Transverse colon (tissue), 4 donors: Measurements from ENCODE around the gene METTL1. TPM values are rescaled to one million over a fixed set of nuclear protein-coding genes. Genes with fewer than 3 reads are reported as not detected.
A peak's percentile ranks its signal among the peaks of the same experiment; 100 is the strongest.
"Not testable (repeated sequence)": the region's sequence is repeated elsewhere in the genome, so short reads cannot be mapped to it uniquely, and the experiment has no call there.

Experiments used
- DNase-seq: peaks from one replicate; pipeline ENCODE4 v3.0.0-alpha.2; 2019
- H3K27ac ChIP-seq, 4 donors: fragments of 200-600 bp; sonication (generic); 2 replicates each; pipeline ENCODE4 v1.5.1; 2016 to 2018; ENCODE audit warnings: inconsistent platforms in 4 of 4
- H3K27me3 ChIP-seq: fragments of 200-600 bp; sonication (generic); 2 replicates; pipeline ENCODE4 v1.5.1; 2017; ENCODE audit warnings: inconsistent platforms
- H3K36me3 ChIP-seq, 4 donors: fragments of 200-600 bp; sonication (generic); 2 replicates each; pipeline ENCODE4 v1.5.1; 2017 to 2019; ENCODE audit warnings: inconsistent platforms in 4 of 4
- H3K4me1 ChIP-seq, 4 donors: fragments of 200-600 bp; sonication (generic); 2 replicates each; pipeline ENCODE4 v1.5.1; 2017 to 2020; ENCODE audit warnings: inconsistent platforms in 4 of 4
- H3K4me3 ChIP-seq, 4 donors: fragments of 200-600 bp; sonication (generic); 1 replicate in 1 of 4; 2 replicates in 3 of 4; pipeline versions ENCODE4 v1.5.1 to v1.6.1; 2017 to 2019; ENCODE audit warnings: inconsistent platforms in 4 of 4
- H3K9me3 ChIP-seq, 2 donors: fragments of 200-600 bp; sonication (generic); 2 replicates each; pipeline ENCODE4 v1.5.1; 2017 to 2019; ENCODE audit warnings: inconsistent platforms in 2 of 2
- CTCF ChIP-seq, 5 experiments: fragments of 200-600 bp in 3 of 5; fragments of 450-650 bp in 2 of 5; sonication (generic) in 3 of 5; IDR thresholded peaks; 1 replicate in 2 of 5; 2 replicates in 3 of 5; pipeline ENCODE4 v1.5.1; 2016 to 2017; ENCODE audit warnings: antibody characterized with exemption in 5 of 5, inconsistent platforms in 3 of 5, mild to moderate bottlenecking in 2 of 5, moderate library complexity in 1 of 5
- EP300 ChIP-seq: sonication (generic); formaldehyde crosslinking; IDR thresholded peaks from one replicate; pipeline ENCODE4 v1.6.1; 2017; ENCODE audit warnings: antibody characterized with exemption, low read depth
- POLR2A ChIP-seq: fragments of 450-650 bp; IDR thresholded peaks from one replicate; pipeline ENCODE4 v1.6.1; 2016; ENCODE audit warnings: antibody characterized with exemption, mild to moderate bottlenecking, moderate library complexity
- POLR2AphosphoS5 ChIP-seq, 3 donors: sonication (generic); formaldehyde crosslinking; IDR thresholded peaks; one replicate each; pipeline ENCODE4 v1.6.1; 2016; ENCODE audit warnings: antibody characterized with exemption in 3 of 3
- WGBS, 2 donors: methylation state at CpG; one replicate each; pipeline ENCODE4 v1.1.5; 2018; ENCODE audit warnings: low coverage in 1 of 2; 5-methylcytosine and 5-hydroxymethylcytosine counted together
- in situ Hi-C, 4 donors: fragments of 200-750 bp; cut with MboI; loops; one replicate each; pipeline versions ENCODE4 v1.15.0 to v1.15.1; 2017; ENCODE audit warnings: low sequenced_read_pairs in 3 of 4, low pct_ligation_motif_present in 1 of 4, low pct_unique_long_range_greater_than_20kb in 1 of 4
- intact Hi-C: fragments of 100-400 bp; cut with DNase I; formaldehyde crosslinking; loops from one replicate; pipeline ENCODE4 v1.15.1; 2023; ENCODE audit warnings: low total_unique reads
- total RNA-seq, 4 donors: library from RNA; depleted of rRNA; stranded (reverse); fragments of >200 nt; gene quantifications; one replicate each; pipeline ENCODE4 v1.1.0, GENCODE V29; 2016

METTL1 gene
- total RNA-seq: 1 to 10 TPM; 4.1 to 7.1 (median 4.5) TPM

GRCh38 chr12:57771873-57772428 lies at the start of gene METTL1:
Gene METTL1, minus strand, starts transcription at chr12:57772105. Its CDS starts 22 bp downstream, at chr12:57772083.
- peaks cover 9 to 25% (median 20%) of the 10 kb centered on the region in 4 donors for H3K4me1 ChIP-seq
- peak within 1 kb of the TSS; percentile 62 to 95 (median 75) for H3K4me3 ChIP-seq
- no peak for TF ChIP-seq CTCF (IDR thresholded peaks at IDR 0.05)
- TF ChIP-seq POLR2A: peak; percentile 49
- TF ChIP-seq EP300: no peak
- TF ChIP-seq POLR2AphosphoS5 (IDR thresholded peaks at IDR 0.05): peak in 2 of 3 donors; percentile 42 to 70
- no peaks in the 10 kb centered on the region for H3K9me3 ChIP-seq
- peak within 1 kb of the TSS; percentile 92 to 98 (median 94) for H3K27ac ChIP-seq
- in situ Hi-C loops (no loop called here), intact Hi-C loops (no loop called here)
- H3K36me3 ChIP-seq: no peaks in the 10 kb centered on the region
- peaks cover 6% of the 10 kb centered on the region for H3K27me3 ChIP-seq
- WGBS, 2 donors: 0% methylated on average over 18 of the region's 28 CpGs; no CpG with 5 or more reads in 1 of the 2 donors
- DNase-seq: peak; percentile 96

- in situ Hi-C loops: not testable (repeated sequence)
- peak overlapping the region in 1 of 4 donors; percentile 23 for H3K27ac ChIP-seq
- 58 to 69% methylated on average over 3 to 5 of the region's 5 CpGs for WGBS, 2 donors
These were observed 49.1 kb upstream of the METTL1 start for GRCh38 chr12:57821015-57821414.

GRCh38 chr12:57820119-57820518 lies 48.2 kb upstream of the METTL1 start:
- intact Hi-C loops, in situ Hi-C loops, DNase-seq, H3K27me3 ChIP-seq, H3K27ac ChIP-seq, H3K9me3 ChIP-seq, H3K4me3 ChIP-seq: not testable (repeated sequence)
- Histone ChIP-seq H3K36me3 (peaks cover 0 to 46% (median 19%) of the 10 kb centered on the region in 4 donors), H3K4me1 (peaks cover 17 to 34% (median 24%) of the 10 kb centered on the region in 4 donors)
- 53 to 63% methylated on average over 8 of the region's 8 CpGs for WGBS, 2 donors

More at GRCh38 chr12:57821015-57821414, 49.1 kb upstream of the METTL1 start:
- peaks cover 17 to 30% (median 22%) of the 10 kb centered on the region in 4 donors for H3K4me1 ChIP-seq
- DNase-seq, intact Hi-C loops, H3K27me3 ChIP-seq, H3K9me3 ChIP-seq, H3K4me3 ChIP-seq: not testable (repeated sequence)
- H3K36me3 ChIP-seq: peaks cover 0 to 55% (median 23%) of the 10 kb centered on the region in 4 donors
- peak in 1 of 3 donors; percentile 3 for TF ChIP-seq POLR2AphosphoS5 (IDR thresholded peaks at IDR 0.05)

- H3K36me3 ChIP-seq: peaks cover 0 to 25% (median 7%) of the 10 kb centered on the region in 4 donors
- peaks cover 17 to 34% (median 24%) of the 10 kb centered on the region in 4 donors for H3K4me1 ChIP-seq
- H3K27me3 ChIP-seq, in situ Hi-C loops, intact Hi-C loops, DNase-seq, H3K4me3 ChIP-seq, H3K9me3 ChIP-seq: not testable (repeated sequence)
- WGBS, 2 donors: 74% methylated on average over 3 of the region's 3 CpGs; no CpG with 5 or more reads in 1 of the 2 donors
- peak overlapping the region; percentile 37 to 70 (median 62) for H3K27ac ChIP-seq
These were observed 46.1 kb upstream of the METTL1 start for GRCh38 chr12:57817990-57818331.

GRCh38 chr12:57817261-57817989 lies 45.5 kb upstream of the METTL1 start:
- peaks cover 0 to 19% (median 4%) of the 10 kb centered on the region in 4 donors for H3K36me3 ChIP-seq
- in situ Hi-C loops: no loop called here
- no peaks in the 10 kb centered on the region for H3K27me3 ChIP-seq
- peak; percentile 42 for DNase-seq
- WGBS, 2 donors: 40 to 45% methylated on average over 1 to 8 of the region's 8 CpGs
- peak overlapping the region; percentile 37 to 70 (median 62) for H3K27ac ChIP-seq
- H3K4me1 ChIP-seq: peaks cover 17 to 34% (median 24%) of the 10 kb centered on the region in 4 donors
- TF ChIP-seq POLR2A (no peak), POLR2AphosphoS5 (IDR thresholded peaks at IDR 0.05) (peak in 1 of 3 donors; percentile 8)
- intact Hi-C loops: no loop called here
- H3K4me3 ChIP-seq: no peak overlapping the region
- no peaks in the 10 kb centered on the region for H3K9me3 ChIP-seq

- Histone ChIP-seq H3K4me3 (no peak overlapping the region), H3K36me3 (peaks cover 0 to 13% (median 1%) of the 10 kb centered on the region in 4 donors), H3K27ac (peak overlapping the region; percentile 37 to 70 (median 62)), H3K9me3 (no peaks in the 10 kb centered on the region), H3K27me3 (no peaks in the 10 kb centered on the region), H3K4me1 (peaks cover 17 to 34% (median 24%) of the 10 kb centered on the region in 4 donors)
- WGBS, 2 donors: 19 to 30% methylated on average over 3 to 5 of the region's 5 CpGs
- in situ Hi-C loops (no loop called here), intact Hi-C loops (no loop called here)
- TF ChIP-seq POLR2A (no peak), EP300 (no peak), CTCF (IDR thresholded peaks at IDR 0.05) (no peak), POLR2AphosphoS5 (IDR thresholded peaks at IDR 0.05) (no peak)
- DNase-seq: peak; percentile 46
These were observed 44.9 kb upstream of the METTL1 start for GRCh38 chr12:57816855-57817151.
